ENCODE results near the gene ATG13. TPM values are rescaled to one million over a fixed set of nuclear protein-coding genes. Genes with fewer than 3 reads are reported as not detected.

The ATG13 gene
- total RNA-seq, 1 experiment from 2014 or later = 69.2 TPM

DNA sequence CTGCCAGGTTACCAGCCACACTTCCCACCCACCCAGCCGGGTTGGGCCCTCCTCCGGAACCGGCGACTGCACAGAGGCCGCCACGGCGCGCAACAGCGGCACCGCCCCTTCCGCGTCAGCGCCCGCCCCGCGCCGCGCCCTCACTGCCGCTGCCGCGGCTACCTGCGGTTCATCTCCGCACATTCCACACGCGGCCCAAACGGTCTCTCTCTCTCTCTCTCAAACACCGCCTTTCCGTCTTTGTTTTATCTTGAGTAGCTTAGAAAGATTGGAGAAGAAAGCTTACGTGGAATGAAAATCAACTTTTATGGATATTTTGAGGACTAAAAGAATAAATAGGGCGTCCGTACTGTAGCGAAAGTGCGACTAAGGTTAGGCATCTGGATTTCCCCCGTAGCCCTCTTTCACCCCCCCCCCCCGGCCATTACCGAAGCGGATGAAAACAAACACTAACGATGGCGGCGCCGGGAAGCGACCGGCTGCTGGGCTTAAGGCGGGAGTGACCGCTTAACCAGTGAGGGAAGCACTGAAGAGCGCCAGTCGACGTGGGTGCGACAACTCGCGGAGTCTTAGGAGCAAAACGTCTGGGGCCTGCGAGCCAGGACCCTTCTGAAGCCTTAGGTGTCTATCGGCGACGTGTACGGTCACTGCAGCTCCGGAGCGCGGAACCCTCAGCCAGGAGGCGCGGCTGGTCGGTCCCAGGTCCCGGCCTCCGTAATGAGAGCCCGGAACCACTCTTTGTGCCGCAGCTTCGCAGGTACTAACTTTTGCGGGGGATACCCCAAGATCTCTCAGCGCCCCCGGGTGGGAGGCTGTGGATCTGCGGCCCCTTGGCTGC lies at the start of gene ATG13, which contains the start of gene HARBI1 (continued):
- TF ChIP-seq SIN3A (IDR thresholded peaks at IDR 0.05; ENCODE audit: low read depth) = peak; percentile 53
- no peak for TF ChIP-seq ATF3 (IDR thresholded peaks at IDR 0.05)
- TF ChIP-seq SP1 (IDR thresholded peaks at IDR 0.05; ENCODE audit: low read depth) = peak; percentile 90
- no peak for TF ChIP-seq EZH2phosphoT487 (IDR thresholded peaks at IDR 0.05; ENCODE audit: borderline replicate concordance)
- TF ChIP-seq CEBPB (IDR thresholded peaks at IDR 0.05; ENCODE audit: low read depth) = no peak
- TF ChIP-seq SRF (IDR thresholded peaks at IDR 0.05; ENCODE audit: low read depth) = no peak
- no peak for TF ChIP-seq ZNF274 (IDR thresholded peaks at IDR 0.05; ENCODE audit: low read depth, low read length)

DNA sequence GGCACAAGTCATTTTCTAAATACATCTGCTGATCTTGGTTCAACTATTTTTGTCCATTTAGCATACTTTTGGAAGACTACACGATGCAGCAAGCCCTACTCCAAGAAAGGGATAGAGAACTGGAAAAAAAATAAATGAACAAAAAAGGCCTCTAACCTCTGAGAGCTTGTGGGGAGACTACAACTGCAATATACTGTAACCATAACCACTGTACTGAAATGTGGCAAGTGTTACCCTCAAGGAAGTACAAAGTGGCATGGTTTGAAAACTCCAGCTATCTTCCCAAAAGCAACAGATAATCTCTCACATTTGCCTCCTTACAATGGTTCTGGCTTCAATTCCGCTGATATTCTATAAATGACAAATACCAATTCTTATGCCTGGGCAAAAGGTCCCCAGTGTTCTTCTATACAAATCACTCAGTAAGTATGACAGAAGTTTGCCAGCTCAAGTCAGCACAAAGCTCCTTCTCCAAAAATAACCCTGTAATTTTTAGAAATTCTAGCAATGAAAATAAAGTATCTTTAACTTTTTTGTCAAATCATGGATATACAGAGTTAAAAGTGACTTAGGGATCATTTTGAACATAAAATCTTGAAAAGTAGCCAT lies 46.5 kb upstream of the ATG13 start:
- RAD21 ChIA-PET (ENCODE audit: low non-redundant PET in 1 of 2, low total read pairs in 2 of 2, uncharacterized antibody in 2 of 2, unreplicated experiment in 2 of 2) = no interaction called here
- peaks cover 0 to 3% of the 10 kb centered on the region in 2 experiments; a peak in 3 of 4 replicates for H3K4me1 ChIP-seq (ENCODE audit: control insufficient read depth in 1 of 2, insufficient read depth in 2 of 2, low read length in 2 of 2)

More for the DNA sequence above, 46.5 kb upstream of the ATG13 start:
- TF ChIP-seq CEBPB (IDR thresholded peaks at IDR 0.05; ENCODE audit: low read depth) = no peak
- no peak for TF ChIP-seq YY1 (IDR thresholded peaks at IDR 0.05; ENCODE audit: extremely low read depth, insufficient replicate concordance, low read depth, low read length)
- no peak overlapping the region for H3K4me2 ChIP-seq (ENCODE audit: low read length)
- H3K9ac ChIP-seq (ENCODE audit: low read length) = no peak overlapping the region
- DNase-seq (ENCODE audit: low read depth, low spot score) = no peak
- H3K9me2 ChIP-seq (ENCODE audit: insufficient read depth) = no peaks in the 10 kb centered on the region
- H3K4me3 ChIP-seq (replicated peaks in 1 of 2; ENCODE audit: low read depth in 1 of 2, low read length in 2 of 2) = no peak overlapping the region
- H4K20me1 ChIP-seq (ENCODE audit: insufficient read depth) = no peaks in the 10 kb centered on the region
- H3K79me2 ChIP-seq (ENCODE audit: insufficient read depth, low read length) = peaks cover 57% of the 10 kb centered on the region
- H3K27me3 ChIP-seq (ENCODE audit: insufficient read depth, low read length) = no peaks in the 10 kb centered on the region
- no peaks in the 10 kb centered on the region for H3K36me3 ChIP-seq (ENCODE audit: control insufficient read depth in 1 of 2, insufficient read depth in 2 of 2, low read length in 2 of 2)
- POLR2A ChIA-PET = interaction anchor here (1.2 kb wide), 1 partner anchor 9 kb away, joined by 3 read pairs; no protein-coding TSS in a partner anchor
- CTCF ChIA-PET = interaction anchor here (1.2 kb wide), 1 partner anchor 81 kb away, joined by 3 read pairs; no protein-coding TSS in a partner anchor
- H2AFZ ChIP-seq (ENCODE audit: low read depth, low read length, poor library complexity, severe bottlenecking) = no peak overlapping the region
- intact Hi-C loops (cut with micrococcal nuclease) = no loop called here
- no peak overlapping the region for H3K27ac ChIP-seq (ENCODE audit: low read depth, low read length)
- H3K9me3 ChIP-seq (ENCODE audit: control insufficient read depth in 1 of 2, insufficient read depth in 1 of 2, low read depth in 1 of 2, low read length in 2 of 2) = no peaks in the 10 kb centered on the region
- BruUV-seq (replicated peaks) = no TSS peak
- no peak for ATAC-seq
